Ascending aorta (tissue), 2 donors: ENCODE measurements around the gene F8. TPM values are rescaled to one million over a fixed set of nuclear protein-coding genes. Genes with fewer than 3 reads are reported as not detected.

Experiments used
- DNase-seq, 2 donors: peaks; one replicate each; pipeline ENCODE4 v3.0.0-alpha.2; 2019; ENCODE audit warnings: low spot score in 2 of 2
- H3K27ac ChIP-seq, 2 donors: fragments of 200-600 bp; sonication (generic); one replicate each; pipeline ENCODE4 v1.5.1; 2016 to 2017; ENCODE audit warnings: mild to moderate bottlenecking in 1 of 2
- H3K27me3 ChIP-seq: fragments of 200-600 bp; sonication (generic); one replicate; pipeline ENCODE4 v1.5.1; 2017
- H3K36me3 ChIP-seq, 2 donors: fragments of 200-600 bp; sonication (generic); one replicate each; pipeline ENCODE4 v1.5.1; 2016
- H3K4me1 ChIP-seq, 2 donors: fragments of 200-600 bp; sonication (generic); one replicate each; pipeline ENCODE4 v1.5.1; 2016 to 2017; ENCODE audit warnings: mild to moderate bottlenecking in 1 of 2
- H3K4me3 ChIP-seq, 2 donors: fragments of 200-600 bp; sonication (generic); one replicate each; pipeline ENCODE4 v1.5.1; 2016 to 2017; ENCODE audit warnings: mild to moderate bottlenecking in 1 of 2
- H3K9me3 ChIP-seq, 2 donors: fragments of 200-600 bp; sonication (generic); one replicate each; pipeline ENCODE4 v1.5.1; 2016
- CTCF ChIP-seq, 3 experiments: fragments of 200-600 bp in 2 of 3; fragments of 450-650 bp in 1 of 3; sonication (generic) in 2 of 3; IDR thresholded peaks; one replicate each; pipeline ENCODE4 v1.5.1; 2016 to 2019; ENCODE audit warnings: antibody characterized with exemption in 3 of 3, mild to moderate bottlenecking in 1 of 3, moderate library complexity in 1 of 3
- intact Hi-C: fragments of 100-400 bp; cut with DNase I; formaldehyde crosslinking; loops from one replicate; pipeline ENCODE4 v1.15.1; 2023
- total RNA-seq: library from RNA; depleted of rRNA; stranded (reverse); fragments of >200 nt; gene quantifications from one replicate; pipeline ENCODE4 v1.1.0, GENCODE V29; 2016

Gene F8
- total RNA-seq, 1 donor from 2014 or later, result 17.2 TPM

- no peak for TF ChIP-seq CTCF (IDR thresholded peaks at IDR 0.05)
- no peak overlapping the region for H3K4me3 ChIP-seq
- peak overlapping the region; percentile 96 to 97 for H3K27ac ChIP-seq
- no peaks in the 10 kb centered on the region for H3K36me3 ChIP-seq
- no peaks in the 10 kb centered on the region for H3K4me1 ChIP-seq
- intact Hi-C loops, result no loop called here
- H3K27me3 ChIP-seq, result no peaks in the 10 kb centered on the region
- no peak for DNase-seq
- no peaks in the 10 kb centered on the region for H3K9me3 ChIP-seq
Observed at GRCh38 chrX:155028877-155029291, 6.4 kb upstream of the F8 start.

GRCh38 chrX:155028129-155028528, 5.6 kb upstream of the F8 start:
- H3K4me1 ChIP-seq, result no peaks in the 10 kb centered on the region
- intact Hi-C loops, result no loop called here
- peak overlapping the region; percentile 61 to 73 for H3K4me3 ChIP-seq
- no peak for TF ChIP-seq CTCF (IDR thresholded peaks at IDR 0.05)
- no peaks in the 10 kb centered on the region for H3K9me3 ChIP-seq
- peak overlapping the region; percentile 96 to 97 for H3K27ac ChIP-seq
- no peaks in the 10 kb centered on the region for H3K36me3 ChIP-seq
- DNase-seq, result no peak
- H3K27me3 ChIP-seq, result no peaks in the 10 kb centered on the region

- peak overlapping the region; percentile 61 to 73 for H3K4me3 ChIP-seq
- no peaks in the 10 kb centered on the region for H3K4me1 ChIP-seq
- H3K36me3 ChIP-seq, result no peaks in the 10 kb centered on the region
- DNase-seq, result no peak
- intact Hi-C loops, result no loop called here
- peak overlapping the region; percentile 96 to 97 for H3K27ac ChIP-seq
- H3K27me3 ChIP-seq, result no peaks in the 10 kb centered on the region
- no peaks in the 10 kb centered on the region for H3K9me3 ChIP-seq
- no peak for TF ChIP-seq CTCF (IDR thresholded peaks at IDR 0.05)
Observed at GRCh38 chrX:155027509-155028066, 5.1 kb upstream of the F8 start.

- Histone ChIP-seq H3K27ac (peak within 1 kb of the TSS; percentile 96 to 97), H3K4me1 (no peaks in the 10 kb centered on the region), H3K27me3 (no peaks in the 10 kb centered on the region), H3K4me3 (peak within 1 kb of the TSS; percentile 61 to 73), H3K9me3 (no peaks in the 10 kb centered on the region), H3K36me3 (no peaks in the 10 kb centered on the region)
- peak; percentile 76 to 96 for DNase-seq
- intact Hi-C loops, result loop anchor here (1.0 kb wide), 1 partner anchor 44 kb away; the partner anchor contains the start of genes BRCC3, CMC4 and MTCP1
- no peak for TF ChIP-seq CTCF (IDR thresholded peaks at IDR 0.05)
Observed at GRCh38 chrX:155026727-155027508, 4.4 kb upstream of the F8 start, which contains the start of gene FUNDC2. Gene FUNDC2, plus strand, starts transcription at chrX:155026844. Its CDS starts 95 bp downstream, at chrX:155026939.

- TF ChIP-seq CTCF (IDR thresholded peaks at IDR 0.05), result no peak
- peak overlapping the region; percentile 96 to 97 for H3K27ac ChIP-seq
- no peaks in the 10 kb centered on the region for H3K9me3 ChIP-seq
- no peaks in the 10 kb centered on the region for H3K36me3 ChIP-seq
- H3K4me1 ChIP-seq, result no peaks in the 10 kb centered on the region
- no peaks in the 10 kb centered on the region for H3K27me3 ChIP-seq
- intact Hi-C loops, result loop anchor here (1.0 kb wide), 1 partner anchor 45 kb away; the partner anchor contains the start of genes BRCC3, CMC4 and MTCP1
- peak overlapping the region; percentile 61 to 73 for H3K4me3 ChIP-seq
- no peak for DNase-seq
Observed at GRCh38 chrX:155026420-155026726, 3.9 kb upstream of the F8 start.
